BE2C (cell line): Measurements from ENCODE around the gene ITPRIP.

Experiments used
- DNase-seq: peaks from one replicate; pipeline ENCODE4 v3.0.0-alpha.2; 2020
- H3K27me3 ChIP-seq: fragments of 250-450 bp; sonication (Bioruptor Pico); 2 replicates; pipeline ENCODE4 v1.5.1; 2020; ENCODE audit warnings: mild to moderate bottlenecking
- H3K36me3 ChIP-seq: fragments of 250-450 bp; sonication (Bioruptor Pico); 2 replicates; pipeline ENCODE4 v1.5.1; 2020; ENCODE audit warnings: mild to moderate bottlenecking
- H3K4me1 ChIP-seq: fragments of 250-450 bp; sonication (Bioruptor Pico); 2 replicates; pipeline ENCODE4 v1.5.1; 2020
- H3K4me3 ChIP-seq: 2 replicates; pipeline ENCODE4 v1.5.1; 2011; ENCODE audit warnings: low read depth, low read length
- H3K9me3 ChIP-seq: fragments of 250-450 bp; sonication (Bioruptor Pico); 2 replicates; pipeline ENCODE4 v1.5.1; 2020
- TF ChIP-seq, protein P1 (sequence below): IDR thresholded peaks from 2 replicates; pipeline ENCODE4 v1.5.1; 2012; ENCODE audit warnings: mild to moderate bottlenecking, low read depth, low read length

ITPRIP gene

GRCh38 chr10:104291439-104291951, 46.8 kb downstream of the ITPRIP start:
- Histone ChIP-seq H3K36me3 (no peaks in the 10 kb centered on the region), H3K4me1 (no peaks in the 10 kb centered on the region), H3K4me3 (no peak overlapping the region), H3K9me3 (no peaks in the 10 kb centered on the region), H3K27me3 (peaks cover 4% of the 10 kb centered on the region; the same call in 1 of the 2 replicates)
- TF ChIP-seq, protein P1, sequence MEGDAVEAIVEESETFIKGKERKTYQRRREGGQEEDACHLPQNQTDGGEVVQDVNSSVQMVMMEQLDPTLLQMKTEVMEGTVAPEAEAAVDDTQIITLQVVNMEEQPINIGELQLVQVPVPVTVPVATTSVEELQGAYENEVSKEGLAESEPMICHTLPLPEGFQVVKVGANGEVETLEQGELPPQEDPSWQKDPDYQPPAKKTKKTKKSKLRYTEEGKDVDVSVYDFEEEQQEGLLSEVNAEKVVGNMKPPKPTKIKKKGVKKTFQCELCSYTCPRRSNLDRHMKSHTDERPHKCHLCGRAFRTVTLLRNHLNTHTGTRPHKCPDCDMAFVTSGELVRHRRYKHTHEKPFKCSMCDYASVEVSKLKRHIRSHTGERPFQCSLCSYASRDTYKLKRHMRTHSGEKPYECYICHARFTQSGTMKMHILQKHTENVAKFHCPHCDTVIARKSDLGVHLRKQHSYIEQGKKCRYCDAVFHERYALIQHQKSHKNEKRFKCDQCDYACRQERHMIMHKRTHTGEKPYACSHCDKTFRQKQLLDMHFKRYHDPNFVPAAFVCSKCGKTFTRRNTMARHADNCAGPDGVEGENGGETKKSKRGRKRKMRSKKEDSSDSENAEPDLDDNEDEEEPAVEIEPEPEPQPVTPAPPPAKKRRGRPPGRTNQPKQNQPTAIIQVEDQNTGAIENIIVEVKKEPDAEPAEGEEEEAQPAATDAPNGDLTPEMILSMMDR: peak; percentile 99
- DNase-seq: peak; percentile 83

DNA sequence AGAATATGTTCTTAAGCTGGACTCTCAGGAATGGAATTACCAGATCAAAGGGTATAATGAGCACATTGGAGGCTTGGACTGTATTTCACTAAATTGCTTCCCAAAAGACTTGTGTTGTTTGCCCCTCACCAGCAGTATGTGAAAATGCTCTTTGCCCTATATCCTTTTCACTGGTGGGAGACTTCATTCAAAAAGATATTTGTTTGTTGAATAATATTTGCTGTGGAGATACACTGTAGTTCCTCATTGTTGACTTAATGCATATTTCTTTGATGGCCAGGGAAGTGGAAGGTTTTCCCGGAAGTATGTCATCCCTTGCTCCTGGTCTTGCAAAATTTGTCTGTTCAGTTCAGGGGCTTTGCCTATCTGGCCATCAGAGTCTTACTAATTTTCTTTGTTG, 49.9 kb downstream of the ITPRIP start:
- Histone ChIP-seq H3K36me3 (no peaks in the 10 kb centered on the region), H3K4me3 (no peak overlapping the region), H3K9me3 (no peaks in the 10 kb centered on the region), H3K27me3 (peaks cover 5% of the 10 kb centered on the region), H3K4me1 (no peaks in the 10 kb centered on the region)
- DNase-seq: no peak
- TF ChIP-seq, protein P1: no peak

- peaks cover 9% of the 10 kb centered on the region for H3K27me3 ChIP-seq
- H3K4me3 ChIP-seq: no peak overlapping the region
- DNase-seq: no peak
- H3K36me3 ChIP-seq: no peaks in the 10 kb centered on the region
- H3K9me3 ChIP-seq: no peaks in the 10 kb centered on the region
- H3K4me1 ChIP-seq: no peaks in the 10 kb centered on the region
- TF ChIP-seq, protein P1: no peak
These were observed 51.3 kb downstream of the ITPRIP start for GRCh38 chr10:104286939-104287338.

GRCh38 chr10:104284846-104285245, 53.4 kb downstream of the ITPRIP start:
- TF ChIP-seq, protein P1: no peak
- Histone ChIP-seq H3K9me3 (no peaks in the 10 kb centered on the region), H3K4me3 (no peak overlapping the region), H3K36me3 (no peaks in the 10 kb centered on the region), H3K4me1 (no peaks in the 10 kb centered on the region), H3K27me3 (peaks cover 5% of the 10 kb centered on the region)
- DNase-seq: no peak

GRCh38 chr10:104281694-104282093, 56.6 kb downstream of the ITPRIP start:
- no peak for DNase-seq
- no peaks in the 10 kb centered on the region for H3K4me1 ChIP-seq
- peaks cover 5% of the 10 kb centered on the region; the same call in 1 of the 2 replicates for H3K27me3 ChIP-seq
- no peak overlapping the region for H3K4me3 ChIP-seq
- no peaks in the 10 kb centered on the region for H3K9me3 ChIP-seq
- no peaks in the 10 kb centered on the region for H3K36me3 ChIP-seq
- TF ChIP-seq, protein P1: no peak

DNA sequence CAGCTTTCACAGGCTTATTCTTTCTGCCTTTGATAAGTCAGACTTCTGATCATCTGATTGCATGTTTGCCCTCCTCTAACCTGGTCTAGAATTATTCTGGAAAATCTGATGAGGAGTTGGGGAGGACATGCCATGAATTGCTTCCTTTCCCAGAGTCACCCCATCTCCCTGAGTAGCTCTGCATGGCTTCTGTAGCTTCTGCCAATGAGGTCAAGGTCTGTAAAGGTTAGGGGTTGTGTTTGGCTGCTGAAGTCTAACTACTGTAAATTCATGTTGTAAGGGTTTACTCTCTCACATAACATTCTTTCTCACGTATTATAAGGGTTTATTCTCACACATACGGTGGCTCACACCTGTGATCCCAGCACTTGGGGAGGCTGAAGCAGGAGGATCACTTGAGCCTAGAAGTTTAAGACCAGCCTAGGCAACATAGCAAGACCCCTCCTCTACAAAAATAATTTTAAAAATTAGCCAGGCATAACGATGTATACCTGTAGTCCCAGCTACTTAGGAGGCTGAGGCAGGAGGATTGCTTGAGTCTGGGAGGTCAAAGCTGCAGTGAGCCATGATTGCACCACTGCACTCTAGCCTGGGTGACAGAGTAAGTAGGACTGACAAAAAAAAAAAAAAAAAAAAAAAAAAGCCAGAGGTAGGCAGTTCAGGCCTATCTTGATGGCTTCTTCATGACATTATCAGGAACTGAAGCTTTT, 58.6 kb downstream of the ITPRIP start:
- H3K4me3 ChIP-seq: no peak overlapping the region
- no peak for DNase-seq
- H3K9me3 ChIP-seq: no peaks in the 10 kb centered on the region
- H3K27me3 ChIP-seq: peaks cover 8% of the 10 kb centered on the region
- no peaks in the 10 kb centered on the region for H3K4me1 ChIP-seq
- H3K36me3 ChIP-seq: no peaks in the 10 kb centered on the region
- TF ChIP-seq, protein P1: no peak
